ENCODE results near the gene ODF4.

The ODF4 gene

GRCh38 chr17:8324923-8325322 lies 14.7 kb upstream of the ODF4 start:
- Histone ChIP-seq H3K79me2 (ENCODE audit: low read length) (no peaks in the 10 kb centered on the region), H3K9me3 (ENCODE audit: insufficient read depth, low read length) (no peaks in the 10 kb centered on the region), H3K27me3 (ENCODE audit: low read depth, low read length) (no peaks in the 10 kb centered on the region), H3K36me3 (replicated peaks; ENCODE audit: low read depth, low read length) (no peaks in the 10 kb centered on the region), H3K9ac (ENCODE audit: low read length) (no peak overlapping the region), H3K4me2 (ENCODE audit: low read length) (no peak overlapping the region), H3K4me3 (ENCODE audit: low read length) (no peak overlapping the region), H3K4me1 (ENCODE audit: low read length) (no peaks in the 10 kb centered on the region), H4K20me1 (ENCODE audit: insufficient read depth, low read length) (no peaks in the 10 kb centered on the region), H3K27ac (ENCODE audit: low read length) (no peak overlapping the region), H2AFZ (ENCODE audit: low read depth, low read length) (no peak overlapping the region)
- TF ChIP-seq EZH2phosphoT487 (IDR thresholded peaks at IDR 0.05; ENCODE audit: low read depth), result no peak
- TF ChIP-seq, protein P1, sequence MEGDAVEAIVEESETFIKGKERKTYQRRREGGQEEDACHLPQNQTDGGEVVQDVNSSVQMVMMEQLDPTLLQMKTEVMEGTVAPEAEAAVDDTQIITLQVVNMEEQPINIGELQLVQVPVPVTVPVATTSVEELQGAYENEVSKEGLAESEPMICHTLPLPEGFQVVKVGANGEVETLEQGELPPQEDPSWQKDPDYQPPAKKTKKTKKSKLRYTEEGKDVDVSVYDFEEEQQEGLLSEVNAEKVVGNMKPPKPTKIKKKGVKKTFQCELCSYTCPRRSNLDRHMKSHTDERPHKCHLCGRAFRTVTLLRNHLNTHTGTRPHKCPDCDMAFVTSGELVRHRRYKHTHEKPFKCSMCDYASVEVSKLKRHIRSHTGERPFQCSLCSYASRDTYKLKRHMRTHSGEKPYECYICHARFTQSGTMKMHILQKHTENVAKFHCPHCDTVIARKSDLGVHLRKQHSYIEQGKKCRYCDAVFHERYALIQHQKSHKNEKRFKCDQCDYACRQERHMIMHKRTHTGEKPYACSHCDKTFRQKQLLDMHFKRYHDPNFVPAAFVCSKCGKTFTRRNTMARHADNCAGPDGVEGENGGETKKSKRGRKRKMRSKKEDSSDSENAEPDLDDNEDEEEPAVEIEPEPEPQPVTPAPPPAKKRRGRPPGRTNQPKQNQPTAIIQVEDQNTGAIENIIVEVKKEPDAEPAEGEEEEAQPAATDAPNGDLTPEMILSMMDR (IDR thresholded peaks at IDR 0.05; ENCODE audit: low read depth, low read length), result no peak

DNA sequence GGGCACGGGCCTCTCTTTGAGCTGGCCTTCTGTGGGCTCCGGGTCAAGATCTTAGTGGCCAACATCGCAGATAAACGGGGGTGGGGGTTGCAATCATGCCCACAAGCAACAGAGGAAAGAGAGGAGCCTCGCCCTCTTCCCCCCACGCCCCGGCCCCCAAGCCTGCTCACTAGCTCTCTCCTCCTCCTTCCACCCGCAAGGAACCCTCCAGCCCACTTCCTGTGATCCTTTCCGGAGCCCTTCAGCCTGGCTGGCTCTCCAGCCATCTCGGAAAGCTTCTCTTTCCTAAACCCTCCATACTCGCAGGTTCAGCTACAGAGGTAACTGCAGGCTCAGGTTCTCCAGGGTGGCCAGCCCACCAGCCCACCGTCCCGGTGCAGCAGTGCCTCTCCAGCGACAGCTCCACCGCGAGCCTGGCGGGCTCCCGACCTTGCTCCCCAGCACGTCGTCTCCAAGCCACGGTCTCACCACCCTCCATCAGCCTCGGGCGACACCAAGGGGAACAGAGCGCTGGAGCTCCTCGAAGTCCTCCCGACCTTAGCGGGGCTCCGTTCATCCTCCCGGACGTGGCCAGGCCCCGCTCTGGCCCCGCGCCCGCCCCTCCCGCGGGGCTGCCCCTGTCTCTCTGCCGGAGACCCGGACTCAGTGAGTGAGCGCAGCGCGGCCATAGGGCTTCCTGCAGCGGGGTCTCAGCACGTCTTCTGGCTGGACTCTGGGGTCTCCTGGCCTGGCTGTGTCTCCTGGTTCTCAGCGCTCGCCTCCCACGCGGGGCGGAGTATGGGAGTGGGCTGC lies 12.9 kb upstream of the ODF4 start:
- no peak overlapping the region for H3K9ac ChIP-seq (ENCODE audit: low read length)
- H3K4me1 ChIP-seq (ENCODE audit: low read length), result no peaks in the 10 kb centered on the region
- no peaks in the 10 kb centered on the region for H3K9me3 ChIP-seq (ENCODE audit: insufficient read depth, low read length)
- H3K27ac ChIP-seq (ENCODE audit: low read length), result no peak overlapping the region
- no peaks in the 10 kb centered on the region for H4K20me1 ChIP-seq (ENCODE audit: insufficient read depth, low read length)
- TF ChIP-seq, protein P1 (IDR thresholded peaks at IDR 0.05; ENCODE audit: low read depth, low read length), result no peak
- TF ChIP-seq EZH2phosphoT487 (IDR thresholded peaks at IDR 0.05; ENCODE audit: low read depth), result no peak
- H3K36me3 ChIP-seq (replicated peaks; ENCODE audit: low read depth, low read length), result no peaks in the 10 kb centered on the region
- no peaks in the 10 kb centered on the region for H3K27me3 ChIP-seq (ENCODE audit: low read depth, low read length)
- H3K4me2 ChIP-seq (ENCODE audit: low read length), result no peak overlapping the region
- no peaks in the 10 kb centered on the region for H3K79me2 ChIP-seq (ENCODE audit: low read length)
- no peak overlapping the region for H2AFZ ChIP-seq (ENCODE audit: low read depth, low read length)
- no peak overlapping the region for H3K4me3 ChIP-seq (ENCODE audit: low read length)

GRCh38 chr17:8327303-8327649 lies 12.4 kb upstream of the ODF4 start:
- Histone ChIP-seq H4K20me1 (ENCODE audit: insufficient read depth, low read length) (no peaks in the 10 kb centered on the region), H3K4me2 (ENCODE audit: low read length) (no peak overlapping the region), H3K27ac (ENCODE audit: low read length) (no peak overlapping the region), H3K27me3 (ENCODE audit: low read depth, low read length) (no peaks in the 10 kb centered on the region), H2AFZ (ENCODE audit: low read depth, low read length) (no peak overlapping the region), H3K9me3 (ENCODE audit: insufficient read depth, low read length) (no peaks in the 10 kb centered on the region), H3K79me2 (ENCODE audit: low read length) (no peaks in the 10 kb centered on the region), H3K9ac (ENCODE audit: low read length) (no peak overlapping the region), H3K4me3 (ENCODE audit: low read length) (no peak overlapping the region), H3K4me1 (ENCODE audit: low read length) (no peaks in the 10 kb centered on the region), H3K36me3 (replicated peaks; ENCODE audit: low read depth, low read length) (no peaks in the 10 kb centered on the region)
- TF ChIP-seq, protein P1 (IDR thresholded peaks at IDR 0.05; ENCODE audit: low read depth, low read length), result no peak
- TF ChIP-seq EZH2phosphoT487 (IDR thresholded peaks at IDR 0.05; ENCODE audit: low read depth), result no peak

DNA sequence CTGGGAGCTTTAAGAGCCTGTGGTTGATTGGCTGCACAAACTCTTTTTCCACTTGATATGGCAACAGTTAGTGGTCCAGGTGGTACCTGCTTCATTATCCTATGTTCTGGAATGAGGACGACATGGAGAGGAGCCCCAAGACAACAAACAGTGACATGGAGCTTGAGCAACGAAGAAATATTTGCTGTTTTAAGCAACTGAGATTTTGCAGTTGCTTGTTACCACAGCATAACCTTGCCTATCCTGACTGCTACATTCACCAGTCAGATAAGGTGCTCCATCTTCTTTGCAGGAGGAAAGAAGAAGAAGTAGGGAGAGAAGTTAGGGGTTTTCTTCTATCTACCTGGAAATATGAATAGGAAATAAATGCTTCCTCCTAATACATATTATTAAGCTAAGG lies 7.5 kb upstream of the ODF4 start:
- Histone ChIP-seq H4K20me1 (ENCODE audit: insufficient read depth, low read length) (no peaks in the 10 kb centered on the region), H3K4me2 (ENCODE audit: low read length) (no peak overlapping the region), H3K79me2 (ENCODE audit: low read length) (no peaks in the 10 kb centered on the region), H3K36me3 (replicated peaks; ENCODE audit: low read depth, low read length) (no peaks in the 10 kb centered on the region), H3K9ac (ENCODE audit: low read length) (no peak overlapping the region), H3K4me1 (ENCODE audit: low read length) (no peaks in the 10 kb centered on the region), H3K4me3 (ENCODE audit: low read length) (no peak overlapping the region), H3K27ac (ENCODE audit: low read length) (no peak overlapping the region), H2AFZ (ENCODE audit: low read depth, low read length) (no peak overlapping the region), H3K27me3 (ENCODE audit: low read depth, low read length) (no peaks in the 10 kb centered on the region), H3K9me3 (ENCODE audit: insufficient read depth, low read length) (no peaks in the 10 kb centered on the region)
- no peak for TF ChIP-seq EZH2phosphoT487 (IDR thresholded peaks at IDR 0.05; ENCODE audit: low read depth)
- TF ChIP-seq, protein P1 (IDR thresholded peaks at IDR 0.05; ENCODE audit: low read depth, low read length), result no peak
